Activated CD8-positive, alpha-beta T cell treated with anti-CD3 and anti-CD28 coated beads for 36 hours (primary cell): ENCODE results near the gene PRX. TPM values are rescaled to one million over a fixed set of nuclear protein-coding genes. Genes with fewer than 3 reads are reported as not detected.

ENCODE experiments used
- ATAC-seq: fragments of 200-7000 bp; cut with Tn5 transposase; one replicate; pipeline ENCODE4 v1.10.0; 2021; ENCODE audit warnings: mild to moderate bottlenecking, moderate library complexity
- CTCF ChIA-PET: fragments of 350-600 bp; sonication (Branson Sonifier 250); formaldehyde crosslinking; loops from one replicate; lab custom pipeline; 2021; ENCODE audit warnings: antibody characterized with exemption; lab: Charles Lee
- POLR2A ChIA-PET: fragments of 350-600 bp; sonication (Branson Sonifier 250); formaldehyde crosslinking; loops from one replicate; lab custom pipeline; 2021; ENCODE audit warnings: antibody characterized with exemption; lab: Charles Lee
- DNase-seq: peaks from one replicate; pipeline ENCODE4 v3.0.0-alpha.2; 2020
- H3K27ac Mint-ChIP-seq: one replicate; pipeline ENCODE4 v1.8.0; 2021; ENCODE audit warnings: mild to moderate bottlenecking, mixed read lengths
- H3K27me3 Mint-ChIP-seq: one replicate; pipeline ENCODE4 v1.8.0; 2021; ENCODE audit warnings: mixed read lengths
- H3K36me3 Mint-ChIP-seq: one replicate; pipeline ENCODE4 v1.8.0; 2021; ENCODE audit warnings: low read depth, mixed read lengths
- H3K4me1 Mint-ChIP-seq: one replicate; pipeline ENCODE4 v1.8.0; 2021; ENCODE audit warnings: low read depth, mixed read lengths
- H3K4me3 Mint-ChIP-seq: one replicate; pipeline ENCODE4 v1.8.0; 2021; ENCODE audit warnings: mild to moderate bottlenecking, moderate library complexity, mixed read lengths
- H3K9me3 Mint-ChIP-seq: one replicate; pipeline ENCODE4 v1.8.0; 2021; ENCODE audit warnings: mixed read lengths
- CTCF ChIP-seq: fragments of 200-600 bp; IDR thresholded peaks from one replicate; pipeline ENCODE4 v1.8.0; 2022; ENCODE audit warnings: antibody characterized with exemption, mild to moderate bottlenecking
- intact Hi-C: fragments of 100-400 bp; cut with micrococcal nuclease; formaldehyde crosslinking; loops from one replicate; pipeline ENCODE4 v1.10.0; 2022
- total RNA-seq, 2 experiments: library from RNA; stranded (reverse); gene quantifications; one replicate each; pipeline ENCODE4 v1.2.3, GENCODE V29; 2021

Gene PRX
- total RNA-seq, 2 experiments from 2014 or later, result 1.2 TPM

GRCh38 chr19:40369797-40370196 lies 43.4 kb downstream of the PRX start:
- CTCF ChIA-PET, result no interaction called here
- H3K27ac Mint-ChIP-seq, result no peak overlapping the region
- POLR2A ChIA-PET, result no interaction called here

DNA sequence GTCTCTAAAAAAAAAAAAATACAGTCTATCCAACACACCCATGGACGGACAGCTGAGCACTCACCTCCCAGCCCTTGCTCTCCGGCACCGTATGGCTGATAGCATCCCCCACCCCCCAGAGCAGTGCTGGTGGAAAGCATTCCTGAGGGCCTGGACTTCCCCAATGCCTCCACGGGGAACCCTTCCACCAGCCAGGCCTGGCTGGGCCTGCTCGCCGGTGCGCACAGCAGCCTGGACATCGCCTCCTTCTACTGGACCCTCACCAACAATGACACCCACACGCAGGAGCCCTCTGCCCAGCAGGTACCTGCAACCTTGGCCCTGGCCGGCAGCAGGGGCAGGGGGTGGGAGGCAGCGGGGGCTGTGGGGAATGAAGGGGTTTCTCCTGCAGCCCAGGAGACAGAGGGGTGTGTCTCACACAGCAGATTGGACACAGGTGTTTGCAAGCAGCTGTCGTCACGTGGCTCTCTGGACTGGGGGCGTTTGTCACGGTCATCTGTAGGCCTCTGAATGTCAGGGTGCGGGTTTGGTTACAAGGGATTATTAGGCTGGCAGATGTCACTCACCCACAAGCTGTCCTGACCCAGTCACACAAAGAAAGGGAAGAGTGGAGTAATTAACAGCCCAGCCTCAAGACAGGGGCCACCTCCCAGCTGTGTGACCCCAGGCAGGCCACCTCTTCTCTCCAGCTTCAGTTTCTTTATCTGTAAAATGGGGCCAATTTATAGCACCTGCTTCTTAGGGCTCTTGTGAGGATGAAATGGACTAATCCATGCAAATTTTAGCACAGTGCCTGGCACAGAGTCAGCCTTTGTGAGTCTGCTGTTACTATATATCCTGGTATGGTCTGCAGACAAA lies 45.4 kb downstream of the PRX start:
- ChIA-PET POLR2A (interaction anchor here (1.1 to 1.3 kb wide), 2 partner anchors 35 kb away, joined by 3 read pairs; no protein-coding TSS in a partner anchor), CTCF (interaction anchor here (1.6 kb wide), 1 partner anchor 62 kb away, joined by 3 read pairs; no protein-coding TSS in a partner anchor)
- no peak for ATAC-seq
- Mint-ChIP-seq H3K36me3 (peaks cover 3% of the 10 kb centered on the region), H3K4me1 (peaks cover 12% of the 10 kb centered on the region), H3K4me3 (no peak overlapping the region), H3K27ac (no peak overlapping the region), H3K27me3 (no peaks in the 10 kb centered on the region), H3K9me3 (no peaks in the 10 kb centered on the region)
- intact Hi-C loops, result no loop called here
- no peak for DNase-seq
- TF ChIP-seq CTCF, result no peak

More at GRCh38 chr19:40369797-40370196, 43.4 kb downstream of the PRX start:
- H3K9me3 Mint-ChIP-seq, result no peaks in the 10 kb centered on the region
- DNase-seq (no peak), ATAC-seq (no peak)
- intact Hi-C loops, result no loop called here
- peaks cover 12% of the 10 kb centered on the region for H3K4me1 Mint-ChIP-seq
- H3K36me3 Mint-ChIP-seq, result peaks cover 6% of the 10 kb centered on the region
- H3K27me3 Mint-ChIP-seq, result no peaks in the 10 kb centered on the region
- no peak overlapping the region for H3K4me3 Mint-ChIP-seq
- no peak for TF ChIP-seq CTCF

GRCh38 chr19:40366697-40367561 lies 46.2 kb downstream of the PRX start:
- no peak for TF ChIP-seq CTCF
- ChIA-PET POLR2A (interaction anchor here (1.3 kb wide), 1 partner anchor 36 kb away, joined by 3 read pairs; no protein-coding TSS in a partner anchor), CTCF (no interaction called here)
- peaks cover 11% of the 10 kb centered on the region for H3K4me1 Mint-ChIP-seq
- H3K27me3 Mint-ChIP-seq, result no peaks in the 10 kb centered on the region
- H3K4me3 Mint-ChIP-seq, result no peak overlapping the region
- H3K27ac Mint-ChIP-seq, result no peak overlapping the region
- no peaks in the 10 kb centered on the region for H3K9me3 Mint-ChIP-seq
- ATAC-seq, result no peak
- peaks cover 3% of the 10 kb centered on the region for H3K36me3 Mint-ChIP-seq
- DNase-seq, result no peak
- intact Hi-C loops, result no loop called here

DNA sequence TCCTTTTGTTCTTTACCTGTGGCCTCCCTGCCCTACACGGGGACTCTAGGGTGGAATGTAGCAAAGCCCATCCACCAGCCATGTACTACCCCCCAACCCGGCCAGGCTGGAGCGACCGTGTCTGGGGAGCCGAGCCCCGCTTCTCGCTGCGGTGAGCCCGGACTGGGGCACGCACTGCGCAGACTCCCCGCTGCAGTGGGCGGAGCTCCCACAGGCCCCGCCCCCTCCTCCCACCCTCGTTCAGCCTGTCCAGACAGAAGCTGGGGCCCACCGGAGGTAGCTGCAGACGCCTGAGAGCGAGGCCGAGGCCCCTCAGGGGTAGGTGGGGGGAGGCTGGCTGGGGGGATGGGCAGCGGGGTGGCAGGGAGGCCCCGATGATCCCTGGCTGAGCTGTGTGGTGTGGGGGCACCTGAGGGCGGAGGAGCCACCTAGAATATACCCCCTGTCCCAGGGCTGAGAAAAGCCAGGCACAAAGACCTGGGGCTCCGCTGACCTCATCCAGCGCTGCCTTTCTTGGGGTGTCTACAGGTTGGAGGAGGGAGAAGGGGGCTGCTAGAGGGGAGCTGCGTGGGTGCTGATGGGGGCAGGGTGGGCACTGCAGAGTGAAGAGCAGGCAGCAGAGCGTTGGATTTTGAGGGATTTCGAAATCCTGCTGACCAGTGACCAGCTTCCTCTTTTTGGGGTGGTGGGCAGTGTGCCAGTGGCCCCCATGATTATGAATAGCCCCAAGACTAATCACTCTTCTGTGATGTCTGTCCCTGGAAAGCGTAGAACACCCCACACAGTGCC lies 47.4 kb downstream of the PRX start:
- no peaks in the 10 kb centered on the region for H3K27me3 Mint-ChIP-seq
- TF ChIP-seq CTCF, result no peak
- ChIA-PET POLR2A (no interaction called here), CTCF (no interaction called here)
- DNase-seq (peak; percentile 65), ATAC-seq (peak; percentile 97)
- peaks cover 11% of the 10 kb centered on the region for H3K4me1 Mint-ChIP-seq
- no peaks in the 10 kb centered on the region for H3K9me3 Mint-ChIP-seq
- H3K27ac Mint-ChIP-seq, result no peak overlapping the region
- H3K36me3 Mint-ChIP-seq, result peaks cover 3% of the 10 kb centered on the region
- intact Hi-C loops, result no loop called here
- H3K4me3 Mint-ChIP-seq, result peak overlapping the region; percentile 62
